Activated gamma-delta T cell treated with anti-CD3 and anti-CD28 coated beads, Interleukin-2, amount 50 U/mL, for 16 hours (primary cell): Measurements from ENCODE around the gene NXPE4.
"Not testable (repeated sequence)": the region's sequence is repeated elsewhere in the genome, so short reads cannot be mapped to it uniquely, and the experiment has no call there.

Experiments used
- DNase-seq: peaks from one replicate; pipeline ENCODE4 v3.0.0-alpha.2; 2020; ENCODE audit warnings: low read depth

The NXPE4 gene

GRCh38 chr11:114610550-114610949, 15.0 kb upstream of the NXPE4 start:
- DNase-seq = no peak

GRCh38 chr11:114609429-114609828, 13.8 kb upstream of the NXPE4 start:
- DNase-seq = no peak

- DNase-seq = not testable (repeated sequence)
Observed at GRCh38 chr11:114608605-114609004, 13.0 kb upstream of the NXPE4 start.

GRCh38 chr11:114607753-114608459, 12.3 kb upstream of the NXPE4 start:
- no peak for DNase-seq

GRCh38 chr11:114606802-114607075, 11.2 kb upstream of the NXPE4 start:
- DNase-seq = not testable (repeated sequence)

GRCh38 chr11:114606003-114606801, 10.6 kb upstream of the NXPE4 start:
- no peak for DNase-seq

GRCh38 chr11:114605370-114605769, 9.8 kb upstream of the NXPE4 start:
- DNase-seq = no peak

- DNase-seq = no peak
Observed at GRCh38 chr11:114604886-114605285, 9.3 kb upstream of the NXPE4 start.

GRCh38 chr11:114604179-114604813, 8.7 kb upstream of the NXPE4 start:
- no peak for DNase-seq

GRCh38 chr11:114603151-114603550, 7.6 kb upstream of the NXPE4 start:
- DNase-seq = not testable (repeated sequence)

GRCh38 chr11:114598461-114598860, 2.9 kb upstream of the NXPE4 start:
- DNase-seq = no peak

GRCh38 chr11:114596175-114596919, 761 bp upstream of the NXPE4 start:
- DNase-seq = no peak

GRCh38 chr11:114594703-114595102, 883 bp downstream of the NXPE4 start:
- DNase-seq = no peak

GRCh38 chr11:114587398-114587953, 8.1 kb downstream of the NXPE4 start:
- DNase-seq = no peak

GRCh38 chr11:114586797-114587196, 8.8 kb downstream of the NXPE4 start:
- no peak for DNase-seq

GRCh38 chr11:114571712-114572111, 23.9 kb downstream of the NXPE4 start:
- no peak for DNase-seq

- no peak for DNase-seq
Observed at GRCh38 chr11:114569801-114570200, 25.8 kb downstream of the NXPE4 start.

- no peak for DNase-seq
Observed at GRCh38 chr11:114566276-114566675, 29.3 kb downstream of the NXPE4 start.

GRCh38 chr11:114564831-114565230, 30.8 kb downstream of the NXPE4 start:
- no peak for DNase-seq

GRCh38 chr11:114563077-114563476, 32.5 kb downstream of the NXPE4 start:
- DNase-seq = no peak

- DNase-seq = no peak
Observed at GRCh38 chr11:114562166-114562916, 33.2 kb downstream of the NXPE4 start.
